Subcutaneous adipose tissue (tissue), 4 donors: ENCODE data around the gene ADGRL3. TPM values are rescaled to one million over a fixed set of nuclear protein-coding genes. Genes with fewer than 3 reads are reported as not detected.

Experiments
- total RNA-seq, 4 donors: library from RNA; depleted of rRNA; stranded (reverse); fragments of >200 nt; gene quantifications; one replicate each; pipeline ENCODE4 v1.1.0, GENCODE V29; 2016
- TF ChIP-seq, protein P1 (sequence below): fragments of 450-650 bp; IDR thresholded peaks from one replicate; pipeline ENCODE4 v1.5.1; 2016; ENCODE audit warnings: low read depth, mild to moderate bottlenecking, control low read depth, antibody characterized with exemption, moderate library complexity

Gene ADGRL3
- total RNA-seq, 4 donors from 2014 or later, result 6.3 to 12.2 (median 9.2) TPM

DNA sequence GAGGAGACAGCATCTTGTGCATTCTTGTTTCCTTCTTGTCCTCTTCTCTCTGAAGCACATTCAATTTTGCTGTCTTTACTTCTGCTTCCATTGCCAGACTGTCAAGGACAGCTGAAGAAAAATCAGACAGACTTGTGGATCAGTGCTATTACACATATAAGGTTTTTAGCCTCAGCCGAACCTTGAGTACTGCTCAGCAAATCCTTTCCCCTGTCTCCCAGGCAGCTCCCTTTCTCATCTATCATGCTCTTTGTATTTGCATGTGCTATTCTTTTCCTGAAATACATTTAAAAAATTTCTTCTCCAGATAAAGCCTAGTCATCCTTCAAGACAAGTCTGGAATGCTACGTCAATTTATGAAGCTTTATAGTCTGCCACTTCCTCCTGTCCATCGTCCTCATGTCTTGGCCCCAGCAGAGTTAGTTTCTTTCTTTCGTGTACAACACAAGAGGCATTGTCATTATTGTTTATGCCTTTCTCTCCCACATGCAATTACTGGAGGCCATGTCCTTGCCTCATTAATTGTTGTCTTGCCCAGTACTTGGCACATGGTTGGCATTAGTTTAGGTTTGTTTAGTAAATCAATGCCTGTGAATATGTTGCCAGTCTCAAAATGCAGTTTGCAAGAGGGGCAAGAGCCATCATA, 45.1 kb downstream of the ADGRL3 start:
- TF ChIP-seq, protein P1, sequence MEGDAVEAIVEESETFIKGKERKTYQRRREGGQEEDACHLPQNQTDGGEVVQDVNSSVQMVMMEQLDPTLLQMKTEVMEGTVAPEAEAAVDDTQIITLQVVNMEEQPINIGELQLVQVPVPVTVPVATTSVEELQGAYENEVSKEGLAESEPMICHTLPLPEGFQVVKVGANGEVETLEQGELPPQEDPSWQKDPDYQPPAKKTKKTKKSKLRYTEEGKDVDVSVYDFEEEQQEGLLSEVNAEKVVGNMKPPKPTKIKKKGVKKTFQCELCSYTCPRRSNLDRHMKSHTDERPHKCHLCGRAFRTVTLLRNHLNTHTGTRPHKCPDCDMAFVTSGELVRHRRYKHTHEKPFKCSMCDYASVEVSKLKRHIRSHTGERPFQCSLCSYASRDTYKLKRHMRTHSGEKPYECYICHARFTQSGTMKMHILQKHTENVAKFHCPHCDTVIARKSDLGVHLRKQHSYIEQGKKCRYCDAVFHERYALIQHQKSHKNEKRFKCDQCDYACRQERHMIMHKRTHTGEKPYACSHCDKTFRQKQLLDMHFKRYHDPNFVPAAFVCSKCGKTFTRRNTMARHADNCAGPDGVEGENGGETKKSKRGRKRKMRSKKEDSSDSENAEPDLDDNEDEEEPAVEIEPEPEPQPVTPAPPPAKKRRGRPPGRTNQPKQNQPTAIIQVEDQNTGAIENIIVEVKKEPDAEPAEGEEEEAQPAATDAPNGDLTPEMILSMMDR, result no peak

DNA sequence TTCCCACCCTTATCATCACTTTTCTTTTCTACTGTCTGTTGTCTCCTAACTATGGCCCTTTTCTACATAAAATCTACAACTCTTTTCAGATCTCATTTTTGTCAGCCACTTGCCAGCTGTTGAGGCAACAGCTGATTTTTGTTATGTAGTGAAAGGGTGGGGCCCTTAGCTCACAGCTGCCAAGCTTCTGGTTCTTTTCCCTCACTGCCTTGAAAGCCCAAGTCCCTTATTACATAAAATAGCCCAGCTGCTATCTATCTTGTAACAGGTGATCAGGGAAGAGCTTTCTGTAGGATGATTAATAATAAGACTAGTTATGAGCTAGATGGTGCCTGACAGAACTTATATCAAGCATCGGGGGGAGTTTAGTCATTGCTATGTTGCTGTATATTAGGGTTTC, 45.9 kb downstream of the ADGRL3 start:
- TF ChIP-seq, protein P1, result no peak

DNA sequence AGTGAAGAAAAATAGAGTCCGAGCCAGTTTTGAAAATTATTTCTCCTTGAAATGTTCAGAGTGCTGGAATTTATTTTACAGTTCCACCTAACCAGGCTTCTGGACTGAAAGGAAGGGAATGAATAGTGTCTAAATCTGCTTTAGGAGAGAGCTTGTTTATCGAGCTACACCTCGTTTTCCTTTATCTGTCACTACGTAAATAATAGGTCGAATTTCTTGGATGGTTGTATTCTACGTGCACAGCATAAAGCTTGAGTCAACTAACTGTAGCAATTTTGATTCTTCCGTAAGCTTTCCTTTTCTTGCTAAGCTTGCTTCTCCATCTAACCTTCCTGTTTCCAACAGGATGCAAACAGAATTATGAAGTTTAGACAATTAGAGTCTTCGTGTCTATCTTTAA, 48.6 kb downstream of the ADGRL3 start:
- TF ChIP-seq, protein P1, result no peak

DNA sequence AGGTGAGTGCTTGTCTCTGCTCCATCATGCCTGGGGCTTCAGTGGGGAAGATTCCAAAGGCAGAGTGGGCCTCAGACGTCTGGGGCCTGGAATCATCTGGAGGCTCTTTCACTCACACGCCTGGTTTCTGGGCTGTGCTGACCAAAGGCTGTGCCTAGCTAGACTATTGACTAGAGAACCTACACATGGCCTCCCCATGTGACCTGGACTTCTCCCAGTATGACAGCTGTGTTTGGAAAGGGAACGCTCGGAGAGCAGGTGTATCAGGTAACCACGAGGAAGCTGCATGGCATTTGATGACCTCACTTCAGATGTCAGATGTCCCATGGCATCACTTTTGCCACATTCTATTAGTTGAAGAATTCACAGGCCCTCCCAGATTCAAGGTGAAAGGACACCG, 51.0 kb downstream of the ADGRL3 start:
- TF ChIP-seq, protein P1, result no peak

DNA sequence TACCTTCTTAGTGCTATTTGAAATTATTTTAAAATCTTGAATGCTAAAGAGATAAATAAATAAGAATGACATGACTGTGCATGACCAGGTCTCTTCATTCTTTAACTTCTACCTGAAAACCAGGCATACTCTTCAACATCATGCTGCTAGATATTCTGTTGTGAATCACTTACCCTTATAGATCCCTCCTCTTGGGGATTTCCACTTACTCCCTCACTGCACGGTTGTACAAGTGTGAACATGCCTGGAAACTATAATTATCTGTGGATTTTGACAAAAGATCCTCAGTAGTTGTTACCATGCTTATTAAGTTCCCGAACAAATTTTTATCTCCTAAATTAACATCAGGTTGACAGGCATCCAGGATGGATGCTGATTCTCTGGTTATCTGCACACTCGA, 54.3 kb downstream of the ADGRL3 start:
- TF ChIP-seq, protein P1, result no peak

DNA sequence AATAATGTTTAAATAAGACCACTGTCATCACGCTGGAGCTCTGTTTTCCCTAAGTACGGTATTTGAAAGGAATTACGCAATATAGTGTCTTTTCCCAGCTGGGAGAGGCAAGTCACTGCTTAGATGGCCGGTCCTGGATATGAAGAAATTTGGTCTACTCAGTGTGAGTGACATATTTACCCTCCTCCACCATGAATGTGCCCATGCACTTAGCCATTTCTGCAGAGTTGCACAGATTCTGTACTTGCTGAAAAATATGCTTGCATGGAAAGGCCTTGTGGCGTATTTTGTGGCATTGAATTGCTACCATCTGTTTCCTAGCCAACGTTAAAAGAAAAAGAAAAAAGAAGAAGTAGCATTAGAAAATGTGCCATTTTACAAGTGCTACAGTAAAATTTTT, 73.1 kb downstream of the ADGRL3 start:
- TF ChIP-seq, protein P1, result no peak

DNA sequence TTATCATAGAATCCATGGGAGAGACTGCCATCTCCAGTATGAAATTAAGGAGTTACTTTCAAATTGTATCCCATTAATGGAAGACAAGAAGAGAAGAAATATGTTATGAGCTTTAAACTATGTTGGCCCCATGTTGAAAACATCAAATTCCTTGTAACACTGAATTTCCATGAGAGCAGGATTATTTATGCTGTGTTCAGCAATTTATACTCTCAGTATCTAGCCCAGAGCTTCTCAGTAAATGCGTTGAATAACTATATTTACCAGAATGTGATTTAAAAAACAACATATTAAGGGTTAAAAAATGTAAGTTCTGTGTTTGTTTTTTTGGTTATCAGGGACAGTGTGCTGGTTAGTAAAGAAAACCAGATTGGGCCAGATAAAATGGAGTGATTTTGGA, 74.2 kb downstream of the ADGRL3 start:
- TF ChIP-seq, protein P1, result no peak
